GM12864 (cell line): ENCODE data around the gene ARSJ.
"Not testable (repeated sequence)": the region's sequence is repeated elsewhere in the genome, so short reads cannot be mapped to it uniquely, and the experiment has no call there.

Source experiments
- DNase-seq: peaks from one replicate; pipeline ENCODE4 v3.0.0-alpha.2; 2011; ENCODE audit warnings: low read depth
- H3K4me3 ChIP-seq: 2 replicates; pipeline ENCODE4 v1.5.1; 2011; ENCODE audit warnings: mild to moderate bottlenecking, low read depth, low read length, control low read depth
- TF ChIP-seq, protein P1 (sequence below): IDR thresholded peaks from 2 replicates; pipeline ENCODE4 v1.5.1; 2011; ENCODE audit warnings: low read depth, mild to moderate bottlenecking, moderate library complexity, low read length, control low read depth, inconsistent platforms; ENCODE audit errors: missing control alignments

The ARSJ gene

DNA sequence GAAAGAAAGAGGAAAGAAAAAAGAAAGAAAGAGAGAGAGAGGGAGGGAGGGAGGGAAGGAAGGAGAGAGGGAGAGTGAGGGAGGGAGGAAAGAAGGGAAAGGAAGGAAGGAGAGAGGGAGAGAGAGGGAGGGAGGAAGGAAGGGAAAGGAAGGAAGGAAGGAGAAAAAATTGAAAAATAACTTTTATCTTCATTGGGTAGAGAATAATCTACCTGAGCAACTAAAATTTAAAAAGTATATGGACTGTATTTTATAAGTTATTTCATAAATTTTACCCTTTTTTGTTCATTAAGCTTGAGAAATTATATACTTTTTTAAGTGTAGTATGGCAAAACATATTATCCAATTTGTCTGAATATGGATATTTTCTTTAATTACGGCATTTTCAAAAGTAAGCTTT, 32.0 kb downstream of the ARSJ start:
- no peak overlapping the region for H3K4me3 ChIP-seq
- TF ChIP-seq, protein P1, sequence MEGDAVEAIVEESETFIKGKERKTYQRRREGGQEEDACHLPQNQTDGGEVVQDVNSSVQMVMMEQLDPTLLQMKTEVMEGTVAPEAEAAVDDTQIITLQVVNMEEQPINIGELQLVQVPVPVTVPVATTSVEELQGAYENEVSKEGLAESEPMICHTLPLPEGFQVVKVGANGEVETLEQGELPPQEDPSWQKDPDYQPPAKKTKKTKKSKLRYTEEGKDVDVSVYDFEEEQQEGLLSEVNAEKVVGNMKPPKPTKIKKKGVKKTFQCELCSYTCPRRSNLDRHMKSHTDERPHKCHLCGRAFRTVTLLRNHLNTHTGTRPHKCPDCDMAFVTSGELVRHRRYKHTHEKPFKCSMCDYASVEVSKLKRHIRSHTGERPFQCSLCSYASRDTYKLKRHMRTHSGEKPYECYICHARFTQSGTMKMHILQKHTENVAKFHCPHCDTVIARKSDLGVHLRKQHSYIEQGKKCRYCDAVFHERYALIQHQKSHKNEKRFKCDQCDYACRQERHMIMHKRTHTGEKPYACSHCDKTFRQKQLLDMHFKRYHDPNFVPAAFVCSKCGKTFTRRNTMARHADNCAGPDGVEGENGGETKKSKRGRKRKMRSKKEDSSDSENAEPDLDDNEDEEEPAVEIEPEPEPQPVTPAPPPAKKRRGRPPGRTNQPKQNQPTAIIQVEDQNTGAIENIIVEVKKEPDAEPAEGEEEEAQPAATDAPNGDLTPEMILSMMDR, result no peak
- DNase-seq, result no peak

DNA sequence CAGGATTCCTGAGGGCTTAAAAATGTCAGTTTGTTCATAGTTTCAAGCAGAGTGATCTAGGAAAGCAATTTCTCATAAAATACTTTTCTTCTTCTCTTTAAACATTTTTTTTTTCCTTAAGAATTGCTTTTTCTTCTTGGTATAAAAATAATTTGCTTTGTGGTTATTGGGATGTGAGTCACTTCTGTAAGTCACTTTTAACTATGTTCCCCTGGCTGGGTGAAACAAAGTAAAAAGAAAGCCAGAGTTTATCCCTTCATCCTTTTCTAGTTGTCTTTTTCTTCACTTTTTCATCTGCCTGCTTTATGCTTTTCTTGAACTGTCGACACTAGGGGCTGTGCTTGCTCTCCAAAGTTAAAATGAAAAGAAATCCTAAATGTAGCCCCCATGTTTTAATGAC, 33.5 kb downstream of the ARSJ start:
- DNase-seq, result no peak

DNA sequence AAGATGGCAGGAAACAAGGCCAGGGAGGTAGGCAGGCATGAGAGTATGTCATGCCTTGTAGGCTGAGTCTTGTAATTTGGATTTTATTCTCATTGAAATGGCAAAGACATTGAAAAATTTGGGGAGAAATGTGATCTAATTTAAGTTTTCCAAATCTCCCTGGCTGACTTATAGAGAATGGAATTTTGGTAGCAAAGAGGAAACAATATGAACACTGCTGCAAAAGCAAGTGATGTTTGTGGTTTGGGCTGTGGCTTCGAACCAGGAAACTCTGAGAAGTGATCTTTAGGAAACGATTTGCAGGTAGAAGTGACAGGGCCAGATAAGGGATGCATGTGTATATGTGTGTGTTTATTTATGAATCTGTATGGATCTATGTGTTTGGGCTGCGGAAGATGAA, 35.6 kb downstream of the ARSJ start:
- no peak for DNase-seq
- no peak overlapping the region for H3K4me3 ChIP-seq
- TF ChIP-seq, protein P1, result no peak

More for the DNA sequence above, 33.5 kb downstream of the ARSJ start:
- no peak overlapping the region for H3K4me3 ChIP-seq
- TF ChIP-seq, protein P1, result no peak

DNA sequence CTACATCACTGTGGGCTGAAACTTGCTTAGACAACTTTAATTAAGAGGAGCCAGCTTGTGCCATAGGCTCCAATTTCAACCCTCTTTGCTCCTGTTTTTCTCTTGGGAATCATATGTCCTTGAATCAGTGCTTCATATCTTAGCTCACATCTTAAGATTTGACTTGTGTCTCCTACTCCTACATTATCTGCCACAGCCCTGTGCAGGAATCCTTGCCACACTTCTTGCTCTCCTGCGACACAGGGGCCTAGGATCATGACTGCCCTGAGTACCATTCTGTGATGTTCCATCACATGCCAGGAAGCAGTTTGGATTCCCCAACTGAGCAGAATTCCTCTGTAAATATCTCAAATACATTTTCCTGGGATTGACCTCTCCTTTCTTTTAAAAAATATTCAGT, 36.4 kb downstream of the ARSJ start:
- no peak for DNase-seq
- no peak overlapping the region for H3K4me3 ChIP-seq
- TF ChIP-seq, protein P1, result no peak

DNA sequence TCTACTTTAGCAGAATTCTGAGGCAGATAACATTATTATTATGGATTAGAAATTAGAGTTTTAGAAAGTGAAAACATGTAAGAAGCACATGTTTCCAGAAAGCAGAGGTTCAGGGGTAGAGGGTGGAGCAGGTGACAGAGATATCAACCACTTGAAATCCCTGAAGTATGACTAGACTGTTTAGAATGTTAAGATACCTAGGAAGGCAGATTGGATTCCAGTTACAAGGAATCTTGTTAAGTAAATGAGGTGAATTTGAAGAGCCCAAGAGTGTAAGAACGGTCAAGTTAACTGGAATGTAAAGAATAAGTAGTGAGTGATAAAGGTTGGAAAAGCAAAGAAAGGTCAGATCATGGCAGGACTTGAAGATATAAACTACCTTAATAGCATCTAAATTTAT, 37.6 kb downstream of the ARSJ start:
- H3K4me3 ChIP-seq, result no peak overlapping the region
- TF ChIP-seq, protein P1, result no peak
- DNase-seq, result no peak

DNA sequence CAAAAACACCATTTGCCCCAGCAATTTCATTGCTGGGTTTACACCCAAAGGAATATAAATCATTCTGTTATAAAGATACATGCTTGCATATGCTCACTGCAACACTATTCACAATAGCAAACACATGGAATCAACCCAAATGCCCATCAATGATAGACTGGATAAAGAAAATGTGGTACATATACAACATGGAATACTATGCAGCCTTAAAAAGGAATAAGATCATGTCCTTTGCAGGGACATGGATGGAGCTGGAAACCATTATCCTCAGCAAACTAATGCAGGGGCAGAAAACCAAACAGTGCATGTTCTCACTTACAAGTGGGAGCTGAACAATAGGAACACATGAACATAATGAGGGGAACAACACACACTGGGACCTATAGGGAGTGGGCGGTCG, 39.3 kb downstream of the ARSJ start:
- H3K4me3 ChIP-seq, DNase-seq: not testable (repeated sequence)

DNA sequence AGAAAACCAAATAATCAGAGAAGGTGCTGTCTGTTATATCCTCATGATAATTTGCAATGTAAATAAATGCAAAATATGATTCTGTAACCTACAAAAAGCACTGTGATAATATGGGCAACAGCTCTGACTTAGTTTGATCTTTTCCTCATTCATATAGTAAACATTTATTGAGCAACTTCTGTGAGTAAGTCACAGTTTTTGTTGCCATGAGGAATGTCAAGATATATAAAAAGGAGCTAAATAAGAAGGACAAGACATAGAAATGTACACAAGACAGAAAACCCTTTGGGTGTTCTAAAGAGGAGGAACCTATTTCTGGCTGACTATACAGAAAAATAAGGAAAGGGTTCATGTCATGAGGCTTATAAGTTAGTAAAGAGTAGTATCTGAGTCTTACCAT, 44.3 kb downstream of the ARSJ start:
- TF ChIP-seq, protein P1, result no peak
- no peak overlapping the region for H3K4me3 ChIP-seq
- no peak for DNase-seq

DNA sequence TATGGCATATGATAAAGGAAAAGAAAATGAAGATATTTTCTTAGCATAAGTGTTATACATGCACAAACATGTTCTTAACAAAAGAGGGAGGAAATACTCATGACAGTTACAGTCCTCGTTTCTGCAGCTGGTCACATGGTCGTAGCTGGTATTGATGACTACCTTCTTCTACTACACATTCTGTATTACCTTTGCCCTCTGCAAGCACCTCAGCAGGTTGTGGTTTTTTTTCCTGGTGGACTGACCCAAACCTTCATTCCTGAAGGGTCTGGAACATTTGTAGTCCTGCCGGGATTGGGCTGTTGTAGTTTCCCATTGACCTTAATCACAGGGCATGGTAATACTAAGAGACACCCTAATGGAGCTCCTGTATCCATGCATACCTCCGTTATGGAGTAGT, 54.7 kb downstream of the ARSJ start:
- not testable (repeated sequence) for H3K4me3 ChIP-seq, DNase-seq
